Stimulated activated CD8-positive, alpha-beta memory T cell treated with anti-CD3 and anti-CD28 coated beads, Interleukin-2, amount 100 ng/mL, for 48 hours (primary cell): ENCODE data around the gene UBE2G2.

Source experiments
- DNase-seq, 2 donors: peaks; one replicate each; pipeline ENCODE4 v3.0.0-alpha.2; 2020; ENCODE audit warnings: low read depth in 2 of 2

The UBE2G2 gene

DNA sequence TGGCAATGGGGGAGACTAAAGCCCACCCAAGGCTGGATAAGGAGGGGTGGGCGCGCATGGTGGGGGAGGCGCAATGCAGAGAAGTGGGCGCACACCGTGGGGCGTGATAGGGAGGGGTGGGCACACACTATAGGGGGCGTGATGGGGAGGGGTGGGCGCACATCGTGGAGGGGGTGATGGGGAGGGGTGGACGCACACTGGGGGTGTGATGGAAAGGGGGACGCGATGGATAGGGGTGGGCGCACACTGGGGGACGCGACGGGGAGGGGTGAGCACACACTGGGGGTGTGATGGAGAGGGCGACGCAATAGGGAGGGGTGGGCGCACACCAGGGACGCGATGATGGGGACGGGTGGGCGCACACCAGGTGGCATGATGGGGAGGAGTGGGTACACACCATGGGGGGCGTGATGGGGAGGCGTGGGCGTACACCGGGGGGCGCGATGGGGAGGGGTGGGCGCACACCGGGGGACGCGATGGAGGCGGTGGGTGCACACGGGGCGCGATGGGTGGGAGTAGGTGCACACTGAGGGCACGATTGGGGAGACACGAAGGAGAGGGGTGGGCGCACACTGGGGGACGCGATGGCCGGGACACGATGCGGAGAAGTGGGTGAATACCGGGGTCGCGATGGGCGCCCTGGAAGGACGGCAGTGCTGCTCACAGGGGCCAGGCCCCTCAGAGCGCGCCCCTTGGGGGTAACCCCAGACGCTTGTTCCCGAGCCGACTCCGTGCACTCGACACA lies 15.3 kb upstream of the UBE2G2 start:
- no peak for DNase-seq

GRCh38 chr21:44815852-44816628 lies 14.4 kb upstream of the UBE2G2 start:
- DNase-seq: no peak

- no peak for DNase-seq
These were observed 13.6 kb upstream of the UBE2G2 start for GRCh38 chr21:44815225-44815624.

DNA sequence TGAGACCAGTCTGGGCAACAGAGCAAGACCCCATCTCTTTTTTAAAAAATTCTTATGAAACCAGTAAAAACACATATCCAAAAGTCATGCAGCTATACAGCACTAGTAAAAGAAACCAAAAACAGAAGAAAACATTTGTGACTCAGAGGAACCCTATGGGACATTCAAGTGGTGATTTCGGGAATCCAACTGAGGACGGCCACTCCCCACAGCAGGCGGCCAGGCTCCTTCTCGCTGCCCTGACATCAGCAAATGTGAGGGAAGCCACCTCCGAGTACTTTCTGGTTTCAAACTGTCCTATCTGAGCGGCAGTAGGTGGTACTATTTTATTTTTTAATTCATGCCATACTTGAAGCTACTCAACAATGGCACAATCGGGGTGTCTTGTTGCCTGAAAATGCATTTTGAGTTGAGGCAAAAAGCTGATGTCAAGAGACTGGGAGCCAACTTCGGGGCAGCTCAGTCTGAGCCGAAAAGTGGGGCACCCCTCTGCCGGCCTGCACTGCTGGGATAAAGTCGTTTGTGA lies 12.9 kb upstream of the UBE2G2 start:
- DNase-seq: no peak

DNA sequence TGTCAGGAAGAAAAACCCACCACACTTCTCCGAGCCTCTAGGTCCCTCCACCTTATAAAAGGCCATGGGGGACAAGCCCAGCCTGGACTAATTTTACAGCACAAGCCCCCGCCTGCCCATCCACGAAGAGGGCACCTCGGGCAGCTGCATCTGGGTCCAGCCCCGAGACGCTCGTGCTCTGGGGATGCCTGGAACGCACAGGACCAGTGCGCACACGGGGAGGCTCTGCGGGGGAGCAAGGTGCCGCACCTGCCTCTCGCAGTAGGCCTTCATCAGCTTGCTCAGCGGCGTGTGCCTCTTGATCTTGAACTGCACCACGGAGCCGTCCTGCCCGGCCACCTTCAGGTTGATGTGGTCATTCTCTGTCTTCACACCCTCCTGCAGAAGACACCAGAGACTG lies 12.1 kb upstream of the UBE2G2 start:
- DNase-seq: no peak

- no peak for DNase-seq
These were observed 11.5 kb upstream of the UBE2G2 start for GRCh38 chr21:44813149-44813548.

- no peak for DNase-seq
These were observed 11.0 kb upstream of the UBE2G2 start for GRCh38 chr21:44812640-44813039.

- no peak for DNase-seq
These were observed 9.2 kb upstream of the UBE2G2 start for GRCh38 chr21:44810779-44811178.

DNA sequence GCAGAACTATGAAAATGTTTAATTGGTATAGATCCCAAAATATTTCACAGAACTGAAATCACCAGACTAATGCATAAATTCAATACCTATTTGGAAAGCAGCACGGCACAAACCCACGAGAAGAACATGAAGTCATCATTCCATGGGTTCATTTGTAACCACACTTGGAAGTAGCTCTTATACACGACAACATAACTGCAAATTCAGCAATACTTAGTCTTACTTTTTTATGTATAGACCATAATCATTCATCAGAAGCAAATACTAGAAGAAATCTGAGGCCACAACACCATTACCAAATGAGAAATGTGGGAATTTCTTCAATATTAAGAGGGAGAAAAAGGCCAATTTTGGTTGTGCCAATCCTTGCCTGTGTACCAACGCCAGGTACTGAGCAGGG lies 4.2 kb upstream of the UBE2G2 start:
- DNase-seq: no peak

DNA sequence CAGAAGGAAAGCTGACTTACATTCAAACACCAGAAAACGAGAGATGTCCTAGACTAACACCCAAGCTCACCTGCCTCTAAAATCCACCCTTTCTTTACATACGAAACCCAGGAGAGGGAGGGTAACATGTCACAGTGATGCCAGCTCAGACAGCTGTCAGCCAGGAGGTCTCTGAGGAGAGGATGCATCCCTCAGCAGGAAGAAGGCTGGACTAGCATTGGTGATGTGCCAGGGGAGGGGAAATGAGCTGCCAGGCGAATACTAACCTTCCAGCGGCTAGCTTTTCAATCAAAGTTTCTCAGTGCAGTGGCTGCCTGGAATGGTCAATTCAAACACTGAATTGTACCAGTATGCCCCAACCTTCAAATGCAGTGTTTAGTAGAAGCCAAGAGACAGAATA lies 3.6 kb upstream of the UBE2G2 start:
- no peak for DNase-seq

DNA sequence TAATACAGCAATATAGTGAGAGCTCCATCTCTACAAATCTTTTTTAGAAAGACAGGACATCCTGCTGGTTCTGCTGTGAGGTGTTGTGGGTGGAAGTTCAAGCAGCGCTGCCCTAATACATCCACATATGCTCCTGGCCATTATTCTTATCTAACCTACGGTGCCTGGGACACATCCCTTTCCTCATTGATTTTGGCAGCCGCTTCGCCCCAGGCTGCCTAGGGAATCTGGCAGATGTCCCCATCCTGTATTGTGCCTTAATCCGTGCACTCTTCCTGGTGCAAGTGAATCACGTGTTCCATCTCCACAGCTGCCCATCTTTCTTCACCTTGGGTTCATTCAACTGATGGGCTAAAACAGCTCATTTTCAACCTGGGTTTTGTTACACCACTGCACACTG lies 3.1 kb upstream of the UBE2G2 start:
- DNase-seq: no peak

- DNase-seq: no peak
These were observed 2.0 kb upstream of the UBE2G2 start for GRCh38 chr21:44803651-44804050.

DNA sequence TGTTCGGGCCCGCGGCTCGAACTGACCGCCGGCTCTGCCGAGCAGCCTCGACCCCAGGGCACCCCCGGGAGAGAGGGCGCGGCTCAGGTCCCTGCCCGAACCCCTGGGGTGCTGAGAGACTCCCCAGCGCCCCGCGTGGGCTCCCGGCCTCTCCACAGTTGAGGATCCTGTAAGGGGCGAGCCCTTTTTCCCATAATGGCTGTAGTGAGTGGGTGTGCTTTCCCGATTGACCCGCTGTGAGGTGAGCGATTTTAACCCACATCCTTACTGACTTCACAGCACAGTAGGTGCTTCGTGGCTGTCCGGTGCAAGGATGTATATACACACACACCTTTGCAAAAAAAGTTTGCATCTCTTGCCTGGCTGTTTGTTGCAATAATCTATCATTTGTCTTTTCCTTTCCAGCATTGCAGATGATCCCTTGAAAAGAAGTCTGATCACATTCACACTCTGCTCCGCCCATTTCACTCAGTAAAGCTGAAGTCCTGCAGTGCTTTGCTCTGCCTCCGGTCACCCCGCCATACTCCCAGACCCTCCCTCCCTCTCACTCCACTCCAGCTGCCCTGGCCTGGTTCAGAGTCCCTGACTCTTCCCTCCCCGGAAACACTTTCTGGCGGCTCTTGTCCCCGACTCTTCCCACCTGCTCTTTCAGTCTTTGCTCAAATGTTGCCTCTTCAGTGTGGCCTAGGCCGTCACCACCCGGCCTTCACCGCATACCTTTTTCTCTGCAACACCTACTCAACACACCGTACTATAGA lies 955 bp upstream of the UBE2G2 start:
- no peak for DNase-seq

- DNase-seq: no peak
These were observed 601 bp downstream of the UBE2G2 start for GRCh38 chr21:44800971-44801467.

DNA sequence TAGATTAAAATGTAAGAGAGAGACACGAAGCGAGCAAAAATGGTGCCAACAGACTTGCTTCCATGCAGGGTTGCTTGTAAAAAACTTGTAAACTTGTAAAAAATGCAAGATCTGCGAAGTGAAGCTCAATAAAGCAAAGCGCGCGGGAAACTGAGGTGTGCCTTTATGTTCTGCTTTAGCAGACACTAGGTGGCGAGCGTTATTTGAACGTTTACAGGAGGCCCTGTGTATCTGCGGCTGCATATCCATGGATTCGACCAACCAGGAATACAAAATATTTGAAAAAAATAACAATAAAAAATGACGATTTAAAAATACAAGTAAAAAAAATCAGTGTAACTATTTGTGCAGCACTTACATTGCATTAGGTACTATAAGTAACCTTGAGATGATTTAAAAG lies 1.5 kb downstream of the UBE2G2 start:
- DNase-seq: no peak

DNA sequence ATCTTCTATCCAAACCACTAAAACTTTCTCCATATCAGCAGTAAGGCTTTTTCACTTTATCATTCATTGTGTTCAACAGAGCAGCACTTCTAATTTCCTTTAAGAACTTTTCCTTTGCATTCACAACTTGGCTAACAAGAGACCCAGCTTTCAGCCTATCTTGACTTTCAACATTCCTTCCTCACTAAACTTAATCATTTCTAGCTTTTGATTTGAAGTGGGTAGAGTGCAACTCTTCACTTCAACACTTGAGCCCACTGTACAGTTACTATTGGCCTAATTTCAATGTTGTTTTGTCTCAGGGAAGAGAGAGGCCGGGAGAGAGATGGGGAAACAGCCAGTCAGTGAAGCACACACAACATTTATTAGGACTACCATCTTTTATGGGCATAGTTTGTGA lies 2.0 kb downstream of the UBE2G2 start:
- no peak for DNase-seq

GRCh38 chr21:44797775-44798174 lies 3.8 kb downstream of the UBE2G2 start:
- no peak for DNase-seq

DNA sequence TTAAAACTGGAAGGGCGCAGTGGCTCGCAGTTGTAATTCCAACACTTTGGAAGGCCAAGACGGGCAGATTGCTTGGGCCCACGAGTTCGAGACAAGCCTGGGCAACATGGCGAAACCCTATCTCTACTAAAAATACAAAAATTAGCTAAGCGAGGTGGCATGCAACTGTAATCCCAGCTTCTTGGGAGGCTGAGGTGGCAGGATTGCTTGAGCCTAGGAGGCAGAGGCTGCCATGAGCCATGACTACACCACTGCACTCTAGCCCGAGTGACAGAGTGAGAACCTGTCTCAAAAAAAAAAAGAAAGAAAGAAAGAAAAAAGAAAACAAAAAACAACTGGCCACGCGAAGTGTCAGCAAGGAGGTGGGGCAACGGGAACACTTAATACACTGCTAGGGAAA lies 6.3 kb downstream of the UBE2G2 start:
- DNase-seq: no peak

DNA sequence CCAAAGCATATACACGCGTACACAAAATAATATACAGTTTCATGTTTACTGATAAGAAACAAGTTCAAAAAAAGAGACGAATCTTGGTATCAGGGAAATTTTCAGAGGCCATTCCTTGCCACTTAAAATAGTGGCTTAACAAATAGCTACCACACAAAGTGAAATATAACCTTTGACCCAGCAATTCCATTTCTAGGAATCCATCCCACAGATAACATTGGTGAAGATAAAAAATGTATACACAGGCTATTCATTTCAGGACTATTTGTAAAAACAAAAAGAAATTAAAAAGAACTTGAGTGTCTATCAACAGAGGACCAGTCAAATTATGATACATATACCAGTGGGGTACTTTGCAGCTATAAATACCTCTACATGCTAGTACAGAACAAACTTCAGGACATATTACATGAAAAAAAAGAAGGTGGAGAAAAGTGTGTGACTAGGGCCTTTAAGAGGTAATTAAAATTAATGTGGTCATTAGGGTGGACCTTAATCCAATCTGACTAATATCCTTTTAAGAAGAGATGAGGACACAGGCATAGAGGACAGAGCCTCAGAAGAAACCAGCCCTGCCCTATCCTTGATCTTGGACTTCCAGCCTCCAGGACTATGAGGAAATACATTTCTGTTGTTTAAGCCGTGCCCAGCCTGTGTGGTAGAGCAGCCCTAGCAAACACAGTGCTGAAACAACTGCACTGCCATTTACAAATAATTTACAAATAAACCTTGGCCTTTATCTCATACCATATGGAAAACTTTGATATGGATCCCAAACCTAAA lies 7.8 kb downstream of the UBE2G2 start:
- DNase-seq: no peak

DNA sequence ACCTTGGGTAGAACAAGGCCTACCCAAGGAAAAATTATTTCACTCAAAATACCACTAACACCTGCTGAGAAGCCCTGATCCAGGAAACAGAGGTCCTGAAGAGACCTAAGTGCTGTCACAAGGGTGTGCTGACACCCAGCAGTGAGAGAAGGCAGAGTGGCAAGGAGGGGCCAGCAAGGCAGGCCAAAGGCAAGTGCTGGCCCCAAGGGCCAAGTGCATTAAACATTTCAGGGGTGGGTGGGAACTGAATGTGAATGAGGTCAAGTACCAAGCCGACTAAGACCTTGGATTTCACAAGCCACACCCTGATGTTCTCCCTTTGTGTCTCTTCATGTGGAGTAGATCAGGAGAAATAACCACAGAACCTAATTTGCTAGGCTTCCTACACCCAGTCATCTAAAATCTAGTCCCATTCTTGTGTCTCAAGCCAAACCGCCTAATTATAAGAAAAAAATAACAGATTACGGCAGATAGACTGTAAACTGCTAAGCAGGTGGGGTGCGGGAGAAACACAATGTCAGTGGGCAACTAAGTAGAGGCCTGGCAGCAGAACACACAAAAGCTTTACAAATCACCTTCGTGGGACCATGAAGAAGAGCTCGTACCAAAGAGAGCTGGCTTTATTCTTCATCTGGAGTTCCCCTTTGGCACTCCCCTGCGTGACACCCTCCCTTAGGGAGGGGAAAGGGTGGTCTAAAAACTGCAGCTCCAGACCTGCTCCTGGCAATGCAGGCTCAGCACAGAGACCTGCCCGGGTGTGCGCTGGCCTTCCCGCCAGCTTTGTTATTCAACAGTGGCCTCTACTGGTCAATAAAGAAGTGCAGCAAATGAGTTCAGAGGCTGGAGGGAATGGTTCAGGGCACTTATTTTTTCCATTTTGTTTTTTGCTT lies 8.7 kb downstream of the UBE2G2 start:
- DNase-seq: peak in 1 of 2 donors; percentile 15
